WTC11 (cell line): ENCODE results near the gene SLC66A2. TPM values are rescaled to one million over a fixed set of nuclear protein-coding genes. Genes with fewer than 3 reads are reported as not detected.

Experiments
- ATAC-seq: fragments of 200-7000 bp; cut with Tn5 transposase; 2 replicates; pipeline ENCODE4 v1.10.0; 2021; ENCODE audit warnings: mild to moderate bottlenecking, moderate library complexity
- CTCF ChIA-PET: fragments of 300-600 bp; sonication (Branson Sonifier 250); formaldehyde crosslinking; loops from one replicate; lab custom pipeline; 2021; ENCODE audit warnings: antibody characterized with exemption; lab: Charles Lee
- POLR2A ChIA-PET: fragments of 350-600 bp; sonication (Branson Sonifier 250); formaldehyde crosslinking; loops from one replicate; lab custom pipeline; 2021; ENCODE audit warnings: antibody characterized with exemption; lab: Charles Lee
- DNase-seq: peaks from one replicate; pipeline ENCODE4 v3.0.0; 2021; ENCODE audit warnings: low spot score
- H3K27ac Mint-ChIP-seq: 2 replicates; pipeline ENCODE4 v1.8.0; 2021; ENCODE audit warnings: mixed read lengths
- H3K27me3 Mint-ChIP-seq: 2 replicates; pipeline ENCODE4 v1.8.0; 2021; ENCODE audit warnings: low read depth, mild to moderate bottlenecking, moderate library complexity, mixed read lengths
- H3K36me3 Mint-ChIP-seq: 2 replicates; pipeline ENCODE4 v1.8.0; 2021; ENCODE audit warnings: mixed read lengths
- H3K4me1 Mint-ChIP-seq: 2 replicates; pipeline ENCODE4 v1.8.0; 2022; ENCODE audit warnings: mixed read lengths
- H3K4me3 Mint-ChIP-seq: 2 replicates; pipeline ENCODE4 v1.8.0; 2021; ENCODE audit warnings: mild to moderate bottlenecking, moderate library complexity, mixed read lengths
- H3K9me3 Mint-ChIP-seq: 2 replicates; pipeline ENCODE4 v1.8.0; 2021; ENCODE audit warnings: mixed read lengths
- CBFB ChIP-seq: sonication (generic); formaldehyde crosslinking; IDR thresholded peaks from 2 replicates; pipeline ENCODE4 v1.8.1; 2022; ENCODE audit warnings: mild to moderate bottlenecking, low read depth, missing genetic modification reagents
- E2F4 ChIP-seq: sonication (generic); formaldehyde crosslinking; IDR thresholded peaks from 2 replicates; pipeline ENCODE4 v1.8.1; 2022; ENCODE audit warnings: low read depth, mild to moderate bottlenecking, moderate library complexity, missing genetic modification reagents, borderline replicate concordance
- EMX1 ChIP-seq: fragments of 250-450 bp; sonication (Bioruptor Pico); IDR thresholded peaks from 2 replicates; pipeline ENCODE4 v1.8.0; 2021; ENCODE audit warnings: mild to moderate bottlenecking
- ERG ChIP-seq: fragments of 250-450 bp; sonication (Bioruptor Pico); IDR thresholded peaks from 2 replicates; pipeline ENCODE4 v1.8.0; 2021; ENCODE audit warnings: mild to moderate bottlenecking
- ETV6 ChIP-seq: sonication (generic); formaldehyde crosslinking; IDR thresholded peaks from 2 replicates; pipeline ENCODE4 v1.8.1; 2022; ENCODE audit warnings: mild to moderate bottlenecking, missing genetic modification reagents
- FOXJ3 ChIP-seq: sonication (generic); formaldehyde crosslinking; IDR thresholded peaks from 2 replicates; pipeline ENCODE4 v1.9.0; 2021; ENCODE audit warnings: missing genetic modification reagents, mild to moderate bottlenecking, borderline replicate concordance
- FOXK1 ChIP-seq: sonication (generic); formaldehyde crosslinking; IDR thresholded peaks from 2 replicates; pipeline ENCODE4 v1.8.0; 2022; ENCODE audit warnings: mild to moderate bottlenecking, moderate library complexity, missing genetic modification reagents
- FOXP1 ChIP-seq: sonication (generic); formaldehyde crosslinking; IDR thresholded peaks from 2 replicates; pipeline ENCODE4 v1.8.0; 2022; ENCODE audit warnings: missing genetic modification reagents, mild to moderate bottlenecking, moderate library complexity, borderline replicate concordance
- GRHL2 ChIP-seq: fragments of 250-450 bp; sonication (Bioruptor Pico); IDR thresholded peaks from 2 replicates; pipeline ENCODE4 v1.8.0; 2022; ENCODE audit warnings: mild to moderate bottlenecking, moderate library complexity; ENCODE audit not compliant: insufficient replicate concordance, severe bottlenecking
- HMGXB4 ChIP-seq: sonication (generic); formaldehyde crosslinking; IDR thresholded peaks from 2 replicates; pipeline ENCODE4 v1.8.1; 2023; ENCODE audit warnings: mild to moderate bottlenecking, moderate library complexity, missing genetic modification reagents
- MAX ChIP-seq: sonication (generic); formaldehyde crosslinking; IDR thresholded peaks from 2 replicates; pipeline ENCODE4 v1.8.0; 2022; ENCODE audit warnings: mild to moderate bottlenecking, missing genetic modification reagents
- NFYB ChIP-seq: sonication (generic); formaldehyde crosslinking; conservative IDR thresholded peaks from 2 replicates; pipeline ENCODE4 v1.8.0; 2022; ENCODE audit warnings: low read depth, missing genetic modification reagents
- OVOL2 ChIP-seq: fragments of 250-450 bp; sonication (Bioruptor Pico); IDR thresholded peaks from 2 replicates; pipeline ENCODE4 v1.9.0; 2021; ENCODE audit warnings: mild to moderate bottlenecking, borderline replicate concordance
- RORB ChIP-seq: fragments of 250-450 bp; sonication (Bioruptor Pico); IDR thresholded peaks from 2 replicates; pipeline ENCODE4 v1.9.0; 2021; ENCODE audit warnings: mild to moderate bottlenecking
- ZNF219 ChIP-seq: sonication (generic); formaldehyde crosslinking; IDR thresholded peaks from 2 replicates; pipeline ENCODE4 v1.8.0; 2023; ENCODE audit warnings: missing genetic modification reagents, mild to moderate bottlenecking, borderline replicate concordance
- ZNF263 ChIP-seq: sonication (generic); formaldehyde crosslinking; IDR thresholded peaks from 2 replicates; pipeline ENCODE4 v1.8.1; 2022; ENCODE audit warnings: low read depth, mild to moderate bottlenecking, moderate library complexity, missing genetic modification reagents
- ZNF281 ChIP-seq: sonication (generic); formaldehyde crosslinking; IDR thresholded peaks from 2 replicates; pipeline ENCODE4 v1.8.0; 2023; ENCODE audit warnings: mild to moderate bottlenecking, missing genetic modification reagents
- ZNF671 ChIP-seq: fragments of 250-450 bp; sonication (Bioruptor Pico); IDR thresholded peaks from 2 replicates; pipeline ENCODE4 v1.8.0; 2021; ENCODE audit warnings: mild to moderate bottlenecking
- total RNA-seq: library from RNA; stranded (reverse); gene quantifications from 3 replicates; pipeline ENCODE4 v1.2.3, GENCODE V29; 2021

Gene SLC66A2
- total RNA-seq, 1 experiment from 2014 or later = 20.9 TPM

- TF ChIP-seq FOXP1 (CRISPR knock-in tag) (no peak), RORB (CRISPR knock-in tag) (no peak)
Measured at GRCh38 chr18:79884963-79885728, 66.3 kb downstream of the SLC66A2 start (continued).

GRCh38 chr18:79884294-79884962 lies 67.0 kb downstream of the SLC66A2 start:
- ChIA-PET CTCF (interaction anchor here (0.8 kb wide), 1 partner anchor 49 kb away, joined by 3 read pairs; no protein-coding TSS in a partner anchor), POLR2A (no interaction called here)
- H3K27me3 Mint-ChIP-seq = peaks cover 1% of the 10 kb centered on the region; the same call in 1 of the 2 replicates
- H3K27ac Mint-ChIP-seq = no peak overlapping the region
- no peak overlapping the region for H3K4me3 Mint-ChIP-seq
- H3K36me3 Mint-ChIP-seq = peaks cover 6% of the 10 kb centered on the region
- no peak for ATAC-seq
- H3K9me3 Mint-ChIP-seq = peaks cover 10% of the 10 kb centered on the region
- H3K4me1 Mint-ChIP-seq = no peaks in the 10 kb centered on the region
- DNase-seq = no peak
- TF ChIP-seq E2F4 (CRISPR knock-in tag) = no peak
- TF ChIP-seq OVOL2 (CRISPR knock-in tag) = no peak
- no peak for TF ChIP-seq FOXK1 (CRISPR knock-in tag)
- TF ChIP-seq GRHL2 (CRISPR knock-in tag) = no peak
- TF ChIP-seq ETV6 (CRISPR knock-in tag) = no peak
- TF ChIP-seq ZNF671 (CRISPR knock-in tag) = no peak
- TF ChIP-seq HMGXB4 (CRISPR knock-in tag) = no peak
- TF ChIP-seq ZNF219 (CRISPR knock-in tag) = no peak
- TF ChIP-seq MAX (CRISPR knock-in tag) = no peak
- no peak for TF ChIP-seq CBFB (CRISPR knock-in tag)
- TF ChIP-seq NFYB (CRISPR knock-in tag) = no peak
- TF ChIP-seq ZNF281 = no peak
- TF ChIP-seq ERG (CRISPR knock-in tag) = no peak
- no peak for TF ChIP-seq EMX1 (CRISPR knock-in tag)
- TF ChIP-seq ZNF263 (CRISPR knock-in tag) = no peak
- TF ChIP-seq FOXJ3 (CRISPR knock-in tag) = no peak
